Upper lobe of left lung (tissue), 4 donors: ENCODE results near the gene BDNF.

ENCODE experiments used
- CTCF ChIP-seq, 6 experiments: fragments of 450-650 bp in 4 of 6; fragments of 200-600 bp in 2 of 6; sonication (generic) in 2 of 6; IDR thresholded peaks; one replicate each; pipeline ENCODE4 v1.5.1; 2016 to 2019; ENCODE audit warnings: antibody characterized with exemption in 6 of 6
- EP300 ChIP-seq, 4 donors: sonication (generic); formaldehyde crosslinking; IDR thresholded peaks; one replicate each; pipeline ENCODE4 v1.5.1; 2017; ENCODE audit warnings: antibody characterized with exemption in 4 of 4, control low read depth in 2 of 4
- POLR2A ChIP-seq, 4 donors: fragments of 450-650 bp; IDR thresholded peaks; one replicate each; pipeline ENCODE4 v1.5.1; 2016 to 2017; ENCODE audit warnings: antibody characterized with exemption in 4 of 4, mild to moderate bottlenecking in 2 of 4
- POLR2AphosphoS5 ChIP-seq, 2 donors: sonication (generic); formaldehyde crosslinking; IDR thresholded peaks; one replicate each; pipeline ENCODE4 v1.5.1; 2017; ENCODE audit warnings: antibody characterized with exemption in 2 of 2

DNA sequence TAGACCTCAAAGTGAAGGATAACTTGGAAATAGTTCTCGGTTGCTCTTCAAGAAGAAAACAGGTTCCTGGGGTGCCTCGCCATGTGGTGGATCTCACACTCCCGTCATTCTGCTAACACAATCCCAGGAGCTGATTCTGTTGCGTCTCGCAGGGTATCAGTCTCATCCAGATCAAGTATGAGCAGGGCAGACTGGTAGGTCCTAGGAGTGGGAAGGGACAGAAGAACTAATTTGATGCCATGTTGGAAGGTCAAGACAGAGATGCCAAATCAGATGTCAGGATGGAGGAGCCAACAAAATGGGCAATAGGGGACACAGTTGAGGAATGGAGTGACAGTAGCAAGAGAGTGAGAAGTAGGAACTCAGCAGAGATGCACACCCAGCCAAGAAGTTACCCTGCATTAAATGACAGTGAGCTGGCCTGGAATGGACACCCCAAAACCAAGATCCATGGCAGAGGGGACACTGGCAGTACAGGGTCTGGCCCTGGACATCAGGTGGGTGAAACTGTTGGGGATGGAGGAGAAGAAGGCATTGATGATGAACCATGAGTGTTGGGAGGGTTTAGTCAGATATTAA lies 76.2 kb downstream of the BDNF start:
- TF ChIP-seq CTCF (IDR thresholded peaks at IDR 0.05) (no peak), POLR2A (IDR thresholded peaks at IDR 0.05) (no peak), EP300 (IDR thresholded peaks at IDR 0.05) (no peak), POLR2AphosphoS5 (IDR thresholded peaks at IDR 0.05) (no peak)
